Measurements from ENCODE around the gene PAK1. TPM values are rescaled to one million over a fixed set of nuclear protein-coding genes. Genes with fewer than 3 reads are reported as not detected.

The PAK1 gene
- total and polyA plus RNA-seq, 2 donors (not counting 3 experiments of a cell fraction or from before 2014, with no cell fraction given) = 5.6 to 12.9 TPM

DNA sequence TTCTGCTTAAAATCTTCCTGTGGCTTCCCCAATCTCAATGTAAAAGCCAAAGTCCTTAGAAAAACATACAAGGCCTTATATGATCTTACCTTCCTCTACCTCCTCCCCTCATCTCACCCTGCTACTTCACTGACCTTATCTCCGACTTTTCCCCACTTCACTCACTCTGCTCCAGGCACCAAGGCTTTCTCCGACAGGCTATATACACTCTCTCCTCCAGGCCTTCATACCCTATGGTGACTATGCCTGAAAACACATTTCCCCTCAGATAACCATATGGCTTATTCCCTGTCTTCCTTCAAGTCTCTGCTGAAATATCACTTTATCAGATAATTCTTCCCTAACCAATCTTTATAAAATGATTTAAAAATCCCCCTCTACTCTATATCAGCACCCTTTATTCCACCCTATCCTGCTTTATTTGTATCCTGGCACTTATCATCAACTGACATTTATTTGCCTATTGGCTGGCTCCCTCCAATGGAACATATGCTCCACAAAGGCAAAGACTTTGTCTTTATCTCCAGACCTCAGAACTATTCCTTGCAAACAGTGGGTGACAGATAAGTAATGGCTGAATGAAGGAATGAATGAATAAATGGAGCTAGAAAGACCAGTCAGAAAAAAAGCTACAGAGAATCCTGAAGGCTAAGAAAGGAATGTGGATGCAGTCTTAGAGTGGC is 52.7 kb downstream of the PAK1 start:
- H3K27me3 ChIP-seq (ENCODE audit: control insufficient read depth in 2 of 2, insufficient read depth in 2 of 2, low read length in 2 of 2) = no peaks in the 10 kb centered on the region
- no peaks in the 10 kb centered on the region for H3K4me1 ChIP-seq (ENCODE audit: control insufficient read depth, extremely low read depth, insufficient read depth, low read length)
- H3K79me2 ChIP-seq (ENCODE audit: control insufficient read depth, insufficient read depth, low read length) = no peaks in the 10 kb centered on the region
- no peak for FAIRE-seq
- no peak overlapping the region for H3K4me3 ChIP-seq (replicated peaks in 1 of 3; ENCODE audit: insufficient read depth in 1 of 3, low read depth in 1 of 3, low read length in 3 of 3)
- H2AFZ ChIP-seq (ENCODE audit: low read depth, low read length) = no peak overlapping the region
- ChIA-PET CTCF (interaction anchor here (0.9 kb wide), 1 partner anchor 31 kb away, joined by 3 read pairs; no protein-coding TSS in a partner anchor), POLR2A (no interaction called here)
- no peak for DNase-seq (ENCODE audit: low read depth, low spot score)
- H3K36me3 ChIP-seq (ENCODE audit: control insufficient read depth in 2 of 2, extremely low read depth in 1 of 2, insufficient read depth in 2 of 2, low read length in 2 of 2) = no peaks in the 10 kb centered on the region
- intact Hi-C loops (cut with micrococcal nuclease) (no loop called here), dilution Hi-C loops (cut with MboI; ENCODE audit: extremely low pct_ligation_motif_present, low sequenced_read_pairs) (no loop called here)
- BruUV-seq (replicated peaks) = no TSS peak
- no peaks in the 10 kb centered on the region for H3K9me1 ChIP-seq (replicated peaks; ENCODE audit: control insufficient read depth, extremely low read depth, insufficient read depth, low read length)
- H4K20me1 ChIP-seq (replicated peaks; ENCODE audit: control insufficient read depth, extremely low read depth, insufficient read depth, low read length) = no peaks in the 10 kb centered on the region
- H3K9me3 ChIP-seq (replicated peaks; ENCODE audit: control insufficient read depth, insufficient read depth, low read length) = no peaks in the 10 kb centered on the region
- H3K9ac ChIP-seq (replicated peaks; ENCODE audit: extremely low read depth, insufficient read depth, low read length) = no peak overlapping the region
- H3K4me2 ChIP-seq (ENCODE audit: insufficient read depth, low read length) = no peak overlapping the region
- no peak overlapping the region for H3K27ac ChIP-seq (ENCODE audit: insufficient read depth, low read depth, low read length)
- no peak for TF ChIP-seq MYC (IDR thresholded peaks at IDR 0.05; ENCODE audit: low read depth, low read length)
- TF ChIP-seq POLR2A (IDR thresholded peaks at IDR 0.05; ENCODE audit: low read depth, low read length) = no peak
- no peak for TF ChIP-seq FOS (IDR thresholded peaks at IDR 0.05; ENCODE audit: borderline replicate concordance, insufficient read depth, low read length)
- TF ChIP-seq POLR2AphosphoS5 (IDR thresholded peaks at IDR 0.05; ENCODE audit: insufficient read depth, low read depth, low read length) = no peak
- no peak for TF ChIP-seq JUN (IDR thresholded peaks at IDR 0.05; ENCODE audit: borderline replicate concordance, insufficient read depth, insufficient read length, low read depth)
- TF ChIP-seq GATA2 (IDR thresholded peaks at IDR 0.05; ENCODE audit: insufficient read depth, insufficient read length, low read depth, low read length) = no peak
- TF ChIP-seq EZH2 (IDR thresholded peaks at IDR 0.05; ENCODE audit: borderline replicate concordance, low read depth, low read length, severe bottlenecking) = no peak
- TF ChIP-seq, protein P1, sequence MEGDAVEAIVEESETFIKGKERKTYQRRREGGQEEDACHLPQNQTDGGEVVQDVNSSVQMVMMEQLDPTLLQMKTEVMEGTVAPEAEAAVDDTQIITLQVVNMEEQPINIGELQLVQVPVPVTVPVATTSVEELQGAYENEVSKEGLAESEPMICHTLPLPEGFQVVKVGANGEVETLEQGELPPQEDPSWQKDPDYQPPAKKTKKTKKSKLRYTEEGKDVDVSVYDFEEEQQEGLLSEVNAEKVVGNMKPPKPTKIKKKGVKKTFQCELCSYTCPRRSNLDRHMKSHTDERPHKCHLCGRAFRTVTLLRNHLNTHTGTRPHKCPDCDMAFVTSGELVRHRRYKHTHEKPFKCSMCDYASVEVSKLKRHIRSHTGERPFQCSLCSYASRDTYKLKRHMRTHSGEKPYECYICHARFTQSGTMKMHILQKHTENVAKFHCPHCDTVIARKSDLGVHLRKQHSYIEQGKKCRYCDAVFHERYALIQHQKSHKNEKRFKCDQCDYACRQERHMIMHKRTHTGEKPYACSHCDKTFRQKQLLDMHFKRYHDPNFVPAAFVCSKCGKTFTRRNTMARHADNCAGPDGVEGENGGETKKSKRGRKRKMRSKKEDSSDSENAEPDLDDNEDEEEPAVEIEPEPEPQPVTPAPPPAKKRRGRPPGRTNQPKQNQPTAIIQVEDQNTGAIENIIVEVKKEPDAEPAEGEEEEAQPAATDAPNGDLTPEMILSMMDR (IDR thresholded peaks at IDR 0.05; ENCODE audit: extremely low read depth in 1 of 2, insufficient read depth in 1 of 2, low read depth in 1 of 2, low read length in 2 of 2) = no peak
- TF ChIP-seq, protein P2, sequence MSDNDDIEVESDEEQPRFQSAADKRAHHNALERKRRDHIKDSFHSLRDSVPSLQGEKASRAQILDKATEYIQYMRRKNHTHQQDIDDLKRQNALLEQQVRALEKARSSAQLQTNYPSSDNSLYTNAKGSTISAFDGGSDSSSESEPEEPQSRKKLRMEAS (IDR thresholded peaks at IDR 0.05; ENCODE audit: insufficient read depth, insufficient read length) = no peak

Data from endothelial cell of umbilical vein (primary cell).